T-helper 1 cell treated with Interleukin-12 subunit alpha and Interleukin-12 subunit beta and Interleukin-4 antibody, amounts not matched to agents 30 μg/mL and 1 μg/mL, for 36 hours (primary cell): Measurements from ENCODE around the gene CHRND.

ENCODE experiments used
- H3K27ac Mint-ChIP-seq: one replicate; pipeline ENCODE4 v1.8.0; 2021; ENCODE audit warnings: mild to moderate bottlenecking, mixed read lengths
- H3K27me3 Mint-ChIP-seq: one replicate; pipeline ENCODE4 v1.8.0; 2021; ENCODE audit warnings: low read depth, mixed read lengths
- H3K36me3 Mint-ChIP-seq: one replicate; pipeline ENCODE4 v1.8.0; 2021; ENCODE audit warnings: low read depth, mixed read lengths
- H3K4me1 Mint-ChIP-seq: one replicate; pipeline ENCODE4 v1.8.0; 2021; ENCODE audit warnings: low read depth, mixed read lengths
- H3K4me3 Mint-ChIP-seq: one replicate; pipeline ENCODE4 v1.8.0; 2021; ENCODE audit warnings: mild to moderate bottlenecking, moderate library complexity, mixed read lengths
- H3K9me3 Mint-ChIP-seq: one replicate; pipeline ENCODE4 v1.8.0; 2021; ENCODE audit warnings: mixed read lengths

The CHRND gene

DNA sequence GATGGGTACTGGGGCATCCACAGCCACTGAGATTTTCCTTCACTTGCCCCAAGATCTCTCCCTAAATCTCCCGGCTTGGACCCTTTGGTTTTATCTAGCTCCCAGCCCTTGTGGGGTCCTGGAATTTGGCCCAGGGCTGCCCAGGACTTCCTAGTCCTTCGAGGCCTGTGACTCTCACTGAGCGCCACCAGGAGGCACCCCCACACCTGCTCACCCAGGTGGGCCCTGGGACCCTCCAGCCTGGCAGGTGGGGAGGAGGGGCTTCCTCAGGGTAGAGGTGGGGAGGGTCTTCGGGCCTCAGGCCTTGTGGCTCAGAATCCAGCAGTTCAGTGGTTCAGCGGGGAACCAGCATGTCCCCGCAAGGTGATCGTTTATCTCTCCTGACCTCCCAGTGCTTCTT, 17.7 kb upstream of the CHRND start:
- Mint-ChIP-seq H3K4me1 (peaks cover 2% of the 10 kb centered on the region), H3K4me3 (no peak overlapping the region), H3K27me3 (peaks cover 23% of the 10 kb centered on the region)

DNA sequence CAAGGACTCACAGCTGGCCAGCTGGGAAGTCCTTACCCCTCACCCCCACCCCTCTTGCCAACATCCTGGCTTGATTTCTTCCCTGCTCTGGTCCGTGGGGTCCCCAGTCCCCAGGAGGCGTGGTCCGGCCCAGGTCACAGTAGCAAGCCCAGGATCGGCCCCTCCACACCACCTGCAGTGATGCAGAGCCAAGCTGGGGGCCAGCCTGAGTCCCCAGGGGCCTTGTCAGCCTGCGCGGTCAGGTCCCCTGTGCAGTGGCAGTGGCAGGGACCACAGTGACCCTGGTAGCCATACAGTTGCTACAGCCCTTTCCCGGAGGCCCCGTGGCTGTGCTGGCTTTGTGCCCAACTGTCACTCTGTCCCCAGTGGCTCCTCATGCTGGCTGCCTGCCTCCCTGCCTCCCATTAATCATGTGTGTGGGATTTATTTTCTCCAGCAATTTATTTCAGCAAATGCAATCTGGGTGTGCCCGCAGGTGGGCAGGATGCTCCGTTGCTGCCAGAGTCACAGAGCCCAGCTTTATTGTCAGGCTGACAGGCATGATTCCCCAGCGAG, 14.5 kb upstream of the CHRND start:
- Mint-ChIP-seq H3K4me1 (no peaks in the 10 kb centered on the region), H3K27me3 (no peaks in the 10 kb centered on the region), H3K9me3 (no peaks in the 10 kb centered on the region), H3K36me3 (no peaks in the 10 kb centered on the region), H3K27ac (no peak overlapping the region), H3K4me3 (no peak overlapping the region)

More for the DNA sequence above, 17.7 kb upstream of the CHRND start:
- Mint-ChIP-seq H3K36me3 (no peaks in the 10 kb centered on the region), H3K27ac (no peak overlapping the region), H3K9me3 (no peaks in the 10 kb centered on the region)

DNA sequence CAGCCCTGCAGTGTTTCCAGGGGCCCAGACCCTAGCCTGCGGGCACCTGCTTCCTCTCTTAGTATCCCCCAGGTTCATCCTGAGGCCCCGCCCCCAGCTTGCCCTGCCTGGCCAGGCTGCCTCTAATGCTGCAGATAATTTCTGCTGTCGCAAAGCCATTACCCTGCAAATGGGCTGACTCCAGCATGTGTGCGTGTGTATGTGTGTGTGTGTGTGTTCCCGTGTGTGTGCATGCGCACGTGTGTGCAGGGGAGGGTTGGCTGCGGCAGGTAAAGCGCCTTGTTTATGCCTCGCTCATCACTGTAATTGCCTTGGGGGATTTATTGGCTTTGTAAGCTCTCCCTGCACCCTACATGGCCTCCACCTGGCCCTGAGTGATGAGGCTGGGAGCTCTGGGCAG, 13.4 kb upstream of the CHRND start:
- no peak overlapping the region for H3K27ac Mint-ChIP-seq
- H3K27me3 Mint-ChIP-seq = no peaks in the 10 kb centered on the region
- no peak overlapping the region for H3K4me3 Mint-ChIP-seq
- H3K36me3 Mint-ChIP-seq = no peaks in the 10 kb centered on the region
- no peaks in the 10 kb centered on the region for H3K9me3 Mint-ChIP-seq
- H3K4me1 Mint-ChIP-seq = no peaks in the 10 kb centered on the region

DNA sequence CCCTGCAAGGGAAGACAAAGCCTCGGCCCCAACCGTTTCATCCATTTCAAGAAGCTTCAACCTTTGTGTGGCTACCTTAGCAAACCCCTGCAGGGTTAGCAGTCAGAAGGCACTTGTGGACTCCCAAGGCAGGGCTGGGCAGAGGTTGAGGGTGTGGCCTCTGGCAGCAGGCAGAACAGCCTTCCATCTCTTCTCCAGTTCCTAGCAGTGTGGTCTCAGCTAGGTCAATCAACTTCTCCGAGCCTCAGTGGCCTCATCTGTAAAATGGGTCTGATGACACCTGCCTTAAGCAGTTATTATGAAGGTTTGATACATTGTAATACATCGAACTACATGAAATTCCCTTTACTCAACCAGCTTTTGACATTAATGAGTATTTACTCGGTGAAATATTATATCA, 12.6 kb upstream of the CHRND start:
- no peak overlapping the region for H3K4me3 Mint-ChIP-seq

DNA sequence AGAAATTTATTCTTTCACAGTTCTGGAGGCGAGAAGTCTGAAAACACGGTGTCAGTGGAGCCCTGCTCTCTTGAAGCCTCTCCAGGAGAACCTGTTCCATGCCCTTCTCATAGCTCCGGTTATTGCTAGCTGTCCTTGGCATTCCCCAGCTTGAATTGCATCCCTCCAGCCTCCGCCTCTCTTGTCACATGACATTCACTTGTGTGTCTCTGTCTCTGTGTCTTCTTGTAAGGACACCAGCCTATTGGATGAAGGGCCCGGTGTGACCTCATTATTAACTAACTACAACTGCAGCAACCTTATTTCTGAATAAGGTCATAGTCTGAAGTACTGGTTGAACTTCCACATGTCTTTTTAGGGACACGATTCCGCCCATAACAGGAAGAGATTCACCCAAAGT, 10.3 kb upstream of the CHRND start:
- Mint-ChIP-seq H3K4me3 (no peak overlapping the region), H3K9me3 (no peaks in the 10 kb centered on the region), H3K27ac (no peak overlapping the region), H3K36me3 (no peaks in the 10 kb centered on the region), H3K27me3 (peaks cover 11% of the 10 kb centered on the region), H3K4me1 (no peaks in the 10 kb centered on the region)

More for the DNA sequence above, 12.6 kb upstream of the CHRND start:
- Mint-ChIP-seq H3K4me1 (no peaks in the 10 kb centered on the region), H3K9me3 (no peaks in the 10 kb centered on the region), H3K27me3 (peaks cover 2% of the 10 kb centered on the region), H3K36me3 (no peaks in the 10 kb centered on the region), H3K27ac (no peak overlapping the region)

GRCh38 chr2:232516551-232516950, 9.4 kb upstream of the CHRND start:
- no peaks in the 10 kb centered on the region for H3K9me3 Mint-ChIP-seq
- H3K36me3 Mint-ChIP-seq = no peaks in the 10 kb centered on the region
- no peak overlapping the region for H3K27ac Mint-ChIP-seq
- no peak overlapping the region for H3K4me3 Mint-ChIP-seq
- peaks cover 2% of the 10 kb centered on the region for H3K4me1 Mint-ChIP-seq
- peaks cover 14% of the 10 kb centered on the region for H3K27me3 Mint-ChIP-seq

DNA sequence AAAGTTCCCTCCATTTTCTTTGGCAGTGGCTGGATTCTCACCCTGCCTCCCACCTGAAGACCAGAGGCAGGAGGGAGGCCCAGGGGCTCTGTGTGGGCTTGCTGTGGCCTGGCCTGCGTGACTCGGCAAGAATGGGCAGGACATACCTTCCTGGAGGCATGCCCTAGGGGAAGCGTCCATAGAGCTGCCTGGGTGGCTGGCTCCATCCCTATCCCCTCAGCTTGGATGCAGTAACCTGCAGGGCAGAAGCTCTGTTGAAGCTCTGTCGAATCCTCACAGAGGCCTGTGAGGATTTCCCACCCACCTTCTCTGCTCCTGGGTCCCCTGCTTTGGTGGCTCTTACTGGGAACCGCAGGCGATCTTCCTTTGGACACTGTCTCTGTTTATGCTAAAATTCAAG, 7.1 kb upstream of the CHRND start:
- Mint-ChIP-seq H3K9me3 (no peaks in the 10 kb centered on the region), H3K4me3 (no peak overlapping the region), H3K27me3 (peaks cover 23% of the 10 kb centered on the region), H3K27ac (no peak overlapping the region), H3K36me3 (no peaks in the 10 kb centered on the region), H3K4me1 (peaks cover 2% of the 10 kb centered on the region)

GRCh38 chr2:232519581-232520438, 6.2 kb upstream of the CHRND start, which contains the start of gene PRSS56:
Gene PRSS56, plus strand, starts transcription at chr2:232520388. Its CDS starts 211 bp downstream, at chr2:232520599.
- H3K36me3 Mint-ChIP-seq = no peaks in the 10 kb centered on the region
- no peak within 1 kb of the TSS for H3K4me3 Mint-ChIP-seq
- no peak within 1 kb of the TSS for H3K27ac Mint-ChIP-seq
- H3K27me3 Mint-ChIP-seq = peaks cover 30% of the 10 kb centered on the region
- peaks cover 2% of the 10 kb centered on the region for H3K4me1 Mint-ChIP-seq
- H3K9me3 Mint-ChIP-seq = no peaks in the 10 kb centered on the region

DNA sequence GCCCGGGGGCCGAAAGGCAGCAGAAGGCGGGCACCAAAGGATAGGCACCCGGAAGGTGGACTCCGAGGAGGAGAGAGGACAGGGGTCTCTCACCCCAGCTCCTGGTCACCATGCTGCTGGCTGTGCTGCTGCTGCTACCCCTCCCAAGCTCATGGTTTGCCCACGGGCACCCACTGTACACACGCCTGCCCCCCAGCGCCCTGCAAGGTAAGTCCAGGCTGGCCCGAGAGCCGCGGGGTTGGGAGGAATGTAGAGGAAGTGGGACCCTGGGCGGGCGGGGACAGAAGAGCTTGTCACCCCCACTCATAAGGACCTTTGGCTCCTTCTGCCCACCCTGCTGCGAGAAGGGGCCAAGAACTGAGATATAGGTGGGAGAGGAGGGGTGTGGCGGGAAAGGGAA, 5.5 kb upstream of the CHRND start:
- peaks cover 30% of the 10 kb centered on the region for H3K27me3 Mint-ChIP-seq
- H3K36me3 Mint-ChIP-seq = no peaks in the 10 kb centered on the region
- no peak overlapping the region for H3K27ac Mint-ChIP-seq
- H3K4me1 Mint-ChIP-seq = peaks cover 2% of the 10 kb centered on the region
- no peaks in the 10 kb centered on the region for H3K9me3 Mint-ChIP-seq
- H3K4me3 Mint-ChIP-seq = no peak overlapping the region

DNA sequence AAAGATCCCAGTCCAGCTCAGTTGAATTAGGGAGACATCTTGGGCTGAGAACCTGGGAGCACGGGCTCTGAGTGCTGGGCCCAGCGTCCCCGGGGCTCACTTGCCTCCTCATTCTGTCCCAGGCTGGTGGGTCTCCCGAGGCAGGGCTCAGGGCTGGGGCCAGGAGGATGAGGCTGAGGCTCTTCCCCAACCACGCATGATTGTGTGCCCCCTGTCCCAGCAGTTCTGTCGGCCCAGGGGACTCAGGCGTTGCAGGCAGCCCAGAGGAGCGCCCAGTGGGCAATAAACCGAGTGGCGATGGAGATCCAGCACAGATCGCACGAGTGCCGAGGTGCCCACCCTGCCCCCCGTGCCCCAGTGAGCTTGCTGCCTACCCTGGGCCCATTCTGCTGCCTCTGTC, 4.9 kb upstream of the CHRND start:
- H3K9me3 Mint-ChIP-seq = no peaks in the 10 kb centered on the region
- no peaks in the 10 kb centered on the region for H3K36me3 Mint-ChIP-seq
- peaks cover 2% of the 10 kb centered on the region for H3K4me1 Mint-ChIP-seq
- H3K27ac Mint-ChIP-seq = no peak overlapping the region
- H3K27me3 Mint-ChIP-seq = peaks cover 30% of the 10 kb centered on the region
- no peak overlapping the region for H3K4me3 Mint-ChIP-seq

DNA sequence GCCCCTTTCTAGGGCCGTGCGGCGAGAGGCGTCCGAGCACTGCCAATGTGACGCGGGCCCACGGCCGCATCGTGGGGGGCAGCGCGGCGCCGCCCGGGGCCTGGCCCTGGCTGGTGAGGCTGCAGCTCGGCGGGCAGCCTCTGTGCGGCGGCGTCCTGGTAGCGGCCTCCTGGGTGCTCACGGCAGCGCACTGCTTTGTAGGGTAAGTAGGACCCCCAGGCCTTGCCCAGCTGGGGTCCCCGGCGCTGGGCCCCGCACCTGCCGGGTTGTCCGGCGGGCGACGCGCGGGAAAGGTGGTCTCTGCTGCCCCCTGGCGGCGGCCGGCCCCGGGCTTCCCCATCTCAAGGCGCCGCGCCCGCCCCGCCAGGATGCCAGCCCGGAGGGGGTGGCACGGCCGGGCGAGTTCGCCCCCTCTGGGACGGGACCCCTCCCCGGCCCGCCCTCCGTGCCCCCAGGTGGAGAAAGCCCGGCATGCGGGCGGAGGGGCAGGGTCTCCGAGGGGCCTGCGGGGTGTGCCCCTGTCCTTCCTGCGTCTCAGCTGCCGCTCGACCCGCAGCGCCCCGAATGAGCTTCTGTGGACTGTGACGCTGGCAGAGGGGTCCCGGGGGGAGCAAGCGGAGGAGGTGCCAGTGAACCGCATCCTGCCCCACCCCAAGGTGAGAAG, 3.9 kb upstream of the CHRND start:
- H3K27ac Mint-ChIP-seq = no peak overlapping the region
- H3K4me1 Mint-ChIP-seq = peaks cover 2% of the 10 kb centered on the region
- H3K36me3 Mint-ChIP-seq = no peaks in the 10 kb centered on the region
- no peak overlapping the region for H3K4me3 Mint-ChIP-seq
- H3K27me3 Mint-ChIP-seq = peaks cover 30% of the 10 kb centered on the region
- H3K9me3 Mint-ChIP-seq = no peaks in the 10 kb centered on the region

GRCh38 chr2:232522623-232523401, 3.1 kb upstream of the CHRND start:
- Mint-ChIP-seq H3K36me3 (no peaks in the 10 kb centered on the region), H3K27me3 (peaks cover 32% of the 10 kb centered on the region), H3K27ac (no peak overlapping the region), H3K9me3 (no peaks in the 10 kb centered on the region), H3K4me1 (peaks cover 2% of the 10 kb centered on the region), H3K4me3 (peak overlapping the region; percentile 21)

GRCh38 chr2:232523402-232523681, 2.6 kb upstream of the CHRND start:
- no peaks in the 10 kb centered on the region for H3K36me3 Mint-ChIP-seq
- no peak overlapping the region for H3K27ac Mint-ChIP-seq
- peaks cover 2% of the 10 kb centered on the region for H3K4me1 Mint-ChIP-seq
- peaks cover 31% of the 10 kb centered on the region for H3K27me3 Mint-ChIP-seq
- no peak overlapping the region for H3K4me3 Mint-ChIP-seq
- H3K9me3 Mint-ChIP-seq = no peaks in the 10 kb centered on the region

- peaks cover 28% of the 10 kb centered on the region for H3K27me3 Mint-ChIP-seq
- peaks cover 4% of the 10 kb centered on the region for H3K4me1 Mint-ChIP-seq
- no peaks in the 10 kb centered on the region for H3K9me3 Mint-ChIP-seq
- H3K4me3 Mint-ChIP-seq = peak overlapping the region; percentile 28
- no peak overlapping the region for H3K27ac Mint-ChIP-seq
- H3K36me3 Mint-ChIP-seq = no peaks in the 10 kb centered on the region
These were observed 2.0 kb upstream of the CHRND start for GRCh38 chr2:232523682-232524597.
